ENCODE results near the gene CERK.

GRCh38 chr22:46687460-46687859 lies 50.6 kb downstream of the CERK start:
- TF ChIP-seq SUZ12 (IDR thresholded peaks at IDR 0.05; ENCODE audit: extremely low read depth, insufficient read depth, insufficient read length) (no peak), YY1 (IDR thresholded peaks at IDR 0.05; ENCODE audit: insufficient read depth, insufficient read length) (no peak), ZNF274 (IDR thresholded peaks at IDR 0.05; ENCODE audit: low read depth, low read length) (no peak)
